NCI-H345 treated with DMSO at 0.1 percent for 48 hours (cell line): Measurements from ENCODE around the gene KCNV2.
"Not testable (repeated sequence)": the region's sequence is repeated elsewhere in the genome, so short reads cannot be mapped to it uniquely, and the experiment has no call there.

ENCODE experiments used
- DNase-seq: peaks from one replicate; lab custom pipeline; 2025; ENCODE audit not compliant: unreplicated experiment; lab: John Stamatoyannopoulos, UW

Gene KCNV2

GRCh38 chr9:2717385-2717784 is at the start of gene KCNV2:
TSS of gene KCNV2 (plus strand) at chr9:2717510. CDS start at chr9:2717740, 230 bp downstream.
- no peak for DNase-seq

- no peak for DNase-seq
These were observed 44.1 kb upstream of the KCNV2 start for GRCh38 chr9:2673161-2673560.

- no peak for DNase-seq
These were observed 43.0 kb upstream of the KCNV2 start for GRCh38 chr9:2674141-2674824.

- no peak for DNase-seq
These were observed 41.5 kb upstream of the KCNV2 start for GRCh38 chr9:2675834-2676233.

- no peak for DNase-seq
These were observed 40.8 kb upstream of the KCNV2 start for GRCh38 chr9:2676466-2676865.

GRCh38 chr9:2677915-2678889 is 39.1 kb upstream of the KCNV2 start:
- no peak for DNase-seq

- DNase-seq: no peak
These were observed 38.3 kb upstream of the KCNV2 start for GRCh38 chr9:2679011-2679410.

- DNase-seq: no peak
These were observed 35.3 kb upstream of the KCNV2 start for GRCh38 chr9:2681981-2682380.

- no peak for DNase-seq
These were observed 30.4 kb upstream of the KCNV2 start for GRCh38 chr9:2686911-2687310.

- no peak for DNase-seq
These were observed 28.7 kb upstream of the KCNV2 start for GRCh38 chr9:2688636-2689035.

- no peak for DNase-seq
These were observed 26.1 kb upstream of the KCNV2 start for GRCh38 chr9:2691212-2691611.

- no peak for DNase-seq
These were observed 25.7 kb upstream of the KCNV2 start for GRCh38 chr9:2691626-2692025.

GRCh38 chr9:2693056-2693455 is 24.3 kb upstream of the KCNV2 start:
- DNase-seq: no peak

GRCh38 chr9:2697492-2697891 is 19.8 kb upstream of the KCNV2 start:
- DNase-seq: no peak

GRCh38 chr9:2700398-2700797 is 16.9 kb upstream of the KCNV2 start:
- no peak for DNase-seq

GRCh38 chr9:2700909-2701550 is 16.3 kb upstream of the KCNV2 start:
- DNase-seq: no peak

- DNase-seq: no peak
These were observed 12.8 kb upstream of the KCNV2 start for GRCh38 chr9:2704504-2704903.

- DNase-seq: not testable (repeated sequence)
These were observed 10.1 kb upstream of the KCNV2 start for GRCh38 chr9:2707256-2707655.

GRCh38 chr9:2709645-2710101 is 7.6 kb upstream of the KCNV2 start:
- DNase-seq: no peak

- no peak for DNase-seq
These were observed 5.6 kb upstream of the KCNV2 start for GRCh38 chr9:2711716-2712115.

- no peak for DNase-seq
These were observed 839 bp downstream of the KCNV2 start for GRCh38 chr9:2718001-2718697.
